MM.1S (cell line): ENCODE measurements around the gene DALRD3.

Experiments
- CTCF ChIP-seq: fragments of 300-600 bp; sonication (generic); IDR thresholded peaks from 2 replicates; pipeline ENCODE4 v1.5.1; 2016; ENCODE audit warnings: antibody characterized with exemption, low read length, mixed read lengths
- EZH2 ChIP-seq: fragments of 300-600 bp; sonication (generic); optimal IDR thresholded peaks from 2 replicates; pipeline ENCODE3; 2017; ENCODE audit warnings: low read depth, mild to moderate bottlenecking, antibody characterized with exemption, low read length, mixed read lengths
- EZH2phosphoT487 ChIP-seq: fragments of 300-600 bp; sonication (generic); IDR thresholded peaks from 2 replicates; pipeline ENCODE4 v1.6.1; 2018; ENCODE audit warnings: antibody characterized with exemption, low read length

GRCh38 chr3:48970586-48970985, 47.8 kb downstream of the DALRD3 start:
- TF ChIP-seq CTCF (no peak), EZH2 (no peak), EZH2phosphoT487 (no peak)
